Epithelial cell of esophagus (primary cell): ENCODE measurements around the gene C16orf92.

Source experiments
- DNase-seq: peaks from one replicate; pipeline ENCODE4 v3.0.0; 2010; ENCODE audit warnings: low read depth
- H3K4me3 ChIP-seq: 2 replicates; pipeline ENCODE4 v1.5.1; 2011; ENCODE audit warnings: mild to moderate bottlenecking, low read length, control low read depth
- TF ChIP-seq, protein P1 (sequence below): IDR thresholded peaks from 2 replicates; pipeline ENCODE4 v1.5.1; 2011; ENCODE audit warnings: low read depth, mild to moderate bottlenecking, low read length, control low read depth, inconsistent platforms; ENCODE audit not compliant: insufficient read depth; ENCODE audit errors: missing control alignments

The C16orf92 gene

GRCh38 chr16:30006659-30007377 lies 16.2 kb upstream of the C16orf92 start:
- no peak overlapping the region for H3K4me3 ChIP-seq
- TF ChIP-seq, protein P1, sequence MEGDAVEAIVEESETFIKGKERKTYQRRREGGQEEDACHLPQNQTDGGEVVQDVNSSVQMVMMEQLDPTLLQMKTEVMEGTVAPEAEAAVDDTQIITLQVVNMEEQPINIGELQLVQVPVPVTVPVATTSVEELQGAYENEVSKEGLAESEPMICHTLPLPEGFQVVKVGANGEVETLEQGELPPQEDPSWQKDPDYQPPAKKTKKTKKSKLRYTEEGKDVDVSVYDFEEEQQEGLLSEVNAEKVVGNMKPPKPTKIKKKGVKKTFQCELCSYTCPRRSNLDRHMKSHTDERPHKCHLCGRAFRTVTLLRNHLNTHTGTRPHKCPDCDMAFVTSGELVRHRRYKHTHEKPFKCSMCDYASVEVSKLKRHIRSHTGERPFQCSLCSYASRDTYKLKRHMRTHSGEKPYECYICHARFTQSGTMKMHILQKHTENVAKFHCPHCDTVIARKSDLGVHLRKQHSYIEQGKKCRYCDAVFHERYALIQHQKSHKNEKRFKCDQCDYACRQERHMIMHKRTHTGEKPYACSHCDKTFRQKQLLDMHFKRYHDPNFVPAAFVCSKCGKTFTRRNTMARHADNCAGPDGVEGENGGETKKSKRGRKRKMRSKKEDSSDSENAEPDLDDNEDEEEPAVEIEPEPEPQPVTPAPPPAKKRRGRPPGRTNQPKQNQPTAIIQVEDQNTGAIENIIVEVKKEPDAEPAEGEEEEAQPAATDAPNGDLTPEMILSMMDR = no peak
- no peak for DNase-seq

- no peak for DNase-seq
- H3K4me3 ChIP-seq = no peak overlapping the region
- TF ChIP-seq, protein P1 = no peak
Observed at GRCh38 chr16:30007378-30007895, 15.6 kb upstream of the C16orf92 start.

GRCh38 chr16:30009085-30009862 lies 13.7 kb upstream of the C16orf92 start:
- TF ChIP-seq, protein P1 = no peak
- H3K4me3 ChIP-seq = no peak overlapping the region
- no peak for DNase-seq

- H3K4me3 ChIP-seq = no peak overlapping the region
Observed at GRCh38 chr16:30009990-30010843, 12.8 kb upstream of the C16orf92 start.

DNA sequence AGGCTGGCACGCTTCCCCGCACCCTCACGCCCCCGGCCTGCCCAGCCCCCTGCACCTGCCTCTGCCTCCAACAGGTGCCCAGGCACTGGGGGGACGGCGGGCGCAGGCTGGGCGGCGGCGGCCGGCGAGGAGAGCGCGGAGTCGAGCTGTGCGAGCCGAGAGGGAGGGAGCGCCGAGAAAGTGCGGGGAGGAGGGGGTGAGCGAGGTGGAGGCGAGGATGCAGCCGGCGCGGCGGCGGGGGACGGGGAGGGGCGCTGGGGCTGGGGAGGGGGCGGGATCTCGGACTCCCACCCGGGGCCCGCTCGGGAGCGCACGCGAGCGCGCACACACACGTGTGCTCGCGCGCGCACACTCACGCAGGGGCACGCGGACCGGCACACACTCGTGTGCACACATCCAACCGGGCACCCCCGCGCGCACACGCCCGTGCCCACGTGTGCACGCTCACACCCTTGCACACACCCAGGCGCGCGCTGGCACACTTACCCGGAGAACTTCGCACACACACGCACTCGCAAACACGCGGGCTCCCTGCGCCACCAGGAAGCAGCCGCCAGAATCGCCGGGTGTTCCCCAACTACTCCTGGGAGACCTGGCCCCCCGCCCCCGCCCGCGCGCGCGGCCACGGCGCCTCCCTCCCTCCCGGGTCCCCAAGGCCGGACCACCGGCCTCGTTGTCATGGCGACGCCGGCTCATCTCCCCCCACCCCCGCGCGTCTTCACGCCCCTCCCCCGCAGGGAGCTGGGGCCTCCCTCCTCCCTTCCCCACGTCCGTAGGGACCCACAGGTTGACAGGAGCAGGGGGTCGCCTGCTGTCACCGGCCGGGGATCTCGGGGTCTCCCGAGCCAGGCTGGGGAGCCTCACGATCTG lies 11.9 kb upstream of the C16orf92 start, which contains the start of gene DOC2A:
Gene DOC2A (minus strand): TSS at position 184 of the 870 bp plus-strand sequence. CDS start 805 bp downstream, outside the sequence.
- no peak for DNase-seq
- peak within 1 kb of the TSS; percentile 25 for H3K4me3 ChIP-seq
- TF ChIP-seq, protein P1 = no peak

More at GRCh38 chr16:30009990-30010843, 12.8 kb upstream of the C16orf92 start:
- TF ChIP-seq, protein P1 = no peak
- DNase-seq = no peak
